Transverse colon (tissue), 3 donors: ENCODE results near the gene IGSF21.

ENCODE experiments used
- EP300 ChIP-seq: sonication (generic); formaldehyde crosslinking; IDR thresholded peaks from one replicate; pipeline ENCODE4 v1.6.1; 2017; ENCODE audit warnings: antibody characterized with exemption, low read depth
- POLR2A ChIP-seq: fragments of 450-650 bp; IDR thresholded peaks from one replicate; pipeline ENCODE4 v1.6.1; 2016; ENCODE audit warnings: antibody characterized with exemption, mild to moderate bottlenecking, moderate library complexity
- TF ChIP-seq, protein P1 (sequence below), 5 experiments: fragments of 200-600 bp in 3 of 5; fragments of 450-650 bp in 2 of 5; sonication (generic) in 3 of 5; IDR thresholded peaks; 1 replicate in 2 of 5; 2 replicates in 3 of 5; pipeline ENCODE4 v1.5.1; 2016 to 2017; ENCODE audit warnings: antibody characterized with exemption in 5 of 5, inconsistent platforms in 3 of 5, mild to moderate bottlenecking in 2 of 5, moderate library complexity in 1 of 5

DNA sequence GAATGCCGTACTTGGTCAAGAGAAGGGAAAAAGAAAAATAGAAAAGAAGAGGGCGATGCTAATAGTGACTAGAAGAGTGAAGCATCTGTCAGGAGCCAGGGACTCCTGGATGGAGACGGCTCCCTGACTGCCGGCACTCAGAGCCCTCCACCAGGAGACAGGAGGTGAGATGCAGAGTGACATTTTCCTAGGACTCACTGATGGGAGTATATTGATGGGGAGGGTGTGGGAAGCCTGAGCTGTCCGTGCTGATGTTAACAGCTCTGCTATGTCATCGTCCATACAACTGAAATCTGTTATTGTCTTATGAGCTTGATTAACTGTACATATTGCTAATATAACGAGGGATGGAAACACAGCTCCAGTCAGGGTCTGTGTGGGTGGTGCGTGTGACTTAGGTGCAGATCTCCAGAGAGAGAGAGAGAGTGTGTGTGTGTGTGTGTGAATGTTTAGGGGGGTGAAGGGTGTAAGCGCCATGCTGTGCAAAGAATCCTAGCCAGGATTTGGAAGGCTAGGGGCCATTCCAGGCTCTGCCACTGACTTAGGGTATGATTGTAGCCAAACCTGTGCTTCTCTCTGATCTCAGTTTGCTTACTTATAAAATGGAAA, 250.1 kb downstream of the IGSF21 start:
- TF ChIP-seq EP300, result no peak
- no peak for TF ChIP-seq POLR2A
- TF ChIP-seq, protein P1, sequence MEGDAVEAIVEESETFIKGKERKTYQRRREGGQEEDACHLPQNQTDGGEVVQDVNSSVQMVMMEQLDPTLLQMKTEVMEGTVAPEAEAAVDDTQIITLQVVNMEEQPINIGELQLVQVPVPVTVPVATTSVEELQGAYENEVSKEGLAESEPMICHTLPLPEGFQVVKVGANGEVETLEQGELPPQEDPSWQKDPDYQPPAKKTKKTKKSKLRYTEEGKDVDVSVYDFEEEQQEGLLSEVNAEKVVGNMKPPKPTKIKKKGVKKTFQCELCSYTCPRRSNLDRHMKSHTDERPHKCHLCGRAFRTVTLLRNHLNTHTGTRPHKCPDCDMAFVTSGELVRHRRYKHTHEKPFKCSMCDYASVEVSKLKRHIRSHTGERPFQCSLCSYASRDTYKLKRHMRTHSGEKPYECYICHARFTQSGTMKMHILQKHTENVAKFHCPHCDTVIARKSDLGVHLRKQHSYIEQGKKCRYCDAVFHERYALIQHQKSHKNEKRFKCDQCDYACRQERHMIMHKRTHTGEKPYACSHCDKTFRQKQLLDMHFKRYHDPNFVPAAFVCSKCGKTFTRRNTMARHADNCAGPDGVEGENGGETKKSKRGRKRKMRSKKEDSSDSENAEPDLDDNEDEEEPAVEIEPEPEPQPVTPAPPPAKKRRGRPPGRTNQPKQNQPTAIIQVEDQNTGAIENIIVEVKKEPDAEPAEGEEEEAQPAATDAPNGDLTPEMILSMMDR (IDR thresholded peaks at IDR 0.05), result no peak
